ENCODE data around the gene ATMIN.

DNA sequence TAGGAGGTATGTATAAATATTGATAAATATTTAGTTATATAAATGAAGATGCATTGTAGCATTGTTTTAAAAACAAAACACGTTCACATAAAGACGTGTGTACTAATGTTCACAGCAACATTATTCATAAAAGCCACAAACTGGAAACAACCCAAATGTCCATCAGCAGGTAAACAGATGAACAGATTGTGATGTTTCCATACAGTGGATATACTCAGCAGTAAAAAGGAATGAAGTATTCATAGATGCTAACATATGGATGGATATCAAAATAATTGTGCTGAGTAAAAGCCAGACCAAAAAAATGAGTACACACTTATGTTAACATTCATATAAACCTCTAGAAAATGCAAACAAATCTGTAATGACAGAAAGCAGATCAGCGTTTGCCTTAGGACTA lies 22.7 kb upstream of the ATMIN start:
- no peak for TF ChIP-seq TERF1 (CRISPR knock-in tag; IDR thresholded peaks at IDR 0.05)
- TF ChIP-seq HDAC2 (CRISPR knock-in tag; IDR thresholded peaks at IDR 0.05): no peak
- TF ChIP-seq EZH2 (conservative IDR thresholded peaks at IDR 0.05; ENCODE audit: low read depth, low read length): no peak
- no peak for TF ChIP-seq TCF7 (IDR thresholded peaks at IDR 0.05; ENCODE audit: low read depth)
- TF ChIP-seq ZNF12 (CRISPR knock-in tag; IDR thresholded peaks at IDR 0.05): no peak
- no peak for TF ChIP-seq ZNF431 (CRISPR knock-in tag; IDR thresholded peaks at IDR 0.05; ENCODE audit: borderline replicate concordance, low read depth)
